GM21528 (cell line): ENCODE results near the gene SLC25A25.

ENCODE experiments used
- ATAC-seq: cut with Tn5 transposase; IDR thresholded peaks from one replicate; pipeline ENCODE4 v1.9.1; 2021; ENCODE audit warnings: mild to moderate bottlenecking, moderate library complexity; ENCODE audit not compliant: unreplicated experiment, low FRiP score

SLC25A25 gene

GRCh38 chr9:128049843-128050242, 18.2 kb upstream of the SLC25A25 start:
- no peak for ATAC-seq

DNA sequence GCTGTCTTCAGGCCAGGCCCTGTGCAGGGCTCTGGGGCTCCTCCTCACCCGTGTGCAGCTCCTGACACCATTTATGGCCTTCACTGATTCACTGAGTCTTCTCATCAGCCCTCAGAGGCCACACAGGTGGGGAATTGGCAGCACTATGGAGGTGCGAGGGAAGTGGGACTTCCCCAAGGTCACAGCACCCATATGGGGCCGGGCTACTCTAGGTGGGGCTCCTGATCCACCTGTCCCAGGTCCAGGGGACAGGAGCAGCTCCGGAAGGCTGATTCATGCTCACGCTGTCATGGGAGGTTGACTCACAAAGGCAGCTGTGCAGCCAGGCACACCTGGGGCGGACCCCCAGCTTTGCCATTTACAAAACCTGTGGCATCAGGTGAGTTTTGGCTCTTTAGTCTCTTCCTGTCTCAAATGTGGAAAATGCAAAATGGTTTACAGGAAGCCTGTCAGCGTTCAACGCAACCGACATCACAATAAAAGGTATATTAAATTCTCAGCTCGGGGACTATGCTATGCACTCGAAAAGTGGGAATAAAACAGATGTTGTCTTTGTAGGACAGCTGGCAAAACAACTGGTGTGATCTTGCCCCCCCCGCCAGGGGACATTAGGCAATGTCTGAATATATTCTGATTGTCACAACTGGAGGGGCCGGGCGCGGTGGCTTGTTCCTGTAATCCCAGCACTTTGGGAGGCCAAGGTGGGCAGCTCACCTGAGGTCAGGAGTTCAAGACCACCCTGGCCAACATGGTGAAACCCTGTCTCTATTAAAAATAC, 15.9 kb upstream of the SLC25A25 start:
- ATAC-seq: no peak

GRCh38 chr9:128053560-128053959, 14.5 kb upstream of the SLC25A25 start:
- ATAC-seq: no peak

DNA sequence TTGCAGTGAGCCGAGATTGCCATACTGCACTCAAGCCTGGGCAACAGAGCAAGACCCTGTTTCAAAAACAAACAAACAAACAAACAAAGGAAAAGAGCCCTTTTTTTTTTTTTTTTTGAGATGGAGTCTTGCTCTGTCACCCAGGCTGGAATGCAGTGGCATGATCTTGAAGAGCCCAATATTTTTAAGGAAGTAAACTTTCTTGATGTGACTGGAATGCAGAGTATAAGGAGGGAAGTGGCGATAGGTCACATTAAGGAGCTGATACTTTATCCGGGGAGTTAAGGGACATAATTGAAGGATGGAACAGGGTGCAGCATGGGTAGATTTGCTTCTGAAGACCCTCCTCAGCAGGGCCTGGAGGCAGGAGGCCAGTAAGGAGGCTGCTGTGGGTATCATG, 13.9 kb upstream of the SLC25A25 start:
- no peak for ATAC-seq

GRCh38 chr9:128055344-128056040, 12.5 kb upstream of the SLC25A25 start:
- ATAC-seq: no peak

DNA sequence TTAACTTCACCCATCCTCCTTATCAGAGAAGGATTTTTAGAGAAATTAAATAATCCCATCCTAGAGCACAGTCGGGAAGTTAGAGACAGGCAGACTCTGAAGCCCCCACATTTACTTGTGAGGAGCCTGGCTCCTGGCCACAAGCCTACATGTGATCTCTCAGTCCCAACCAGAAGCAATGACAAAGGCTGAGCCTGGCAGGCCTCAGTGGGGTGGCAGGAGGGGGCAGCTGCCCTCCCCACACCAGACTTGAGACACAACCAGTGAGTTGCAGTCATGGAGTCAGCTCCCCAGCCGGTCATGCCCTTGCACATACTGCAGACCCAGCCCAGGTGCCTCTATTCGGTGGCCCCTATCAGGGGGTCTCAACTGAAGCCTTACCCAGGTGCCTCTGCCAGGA, 11.9 kb upstream of the SLC25A25 start:
- ATAC-seq: no peak

DNA sequence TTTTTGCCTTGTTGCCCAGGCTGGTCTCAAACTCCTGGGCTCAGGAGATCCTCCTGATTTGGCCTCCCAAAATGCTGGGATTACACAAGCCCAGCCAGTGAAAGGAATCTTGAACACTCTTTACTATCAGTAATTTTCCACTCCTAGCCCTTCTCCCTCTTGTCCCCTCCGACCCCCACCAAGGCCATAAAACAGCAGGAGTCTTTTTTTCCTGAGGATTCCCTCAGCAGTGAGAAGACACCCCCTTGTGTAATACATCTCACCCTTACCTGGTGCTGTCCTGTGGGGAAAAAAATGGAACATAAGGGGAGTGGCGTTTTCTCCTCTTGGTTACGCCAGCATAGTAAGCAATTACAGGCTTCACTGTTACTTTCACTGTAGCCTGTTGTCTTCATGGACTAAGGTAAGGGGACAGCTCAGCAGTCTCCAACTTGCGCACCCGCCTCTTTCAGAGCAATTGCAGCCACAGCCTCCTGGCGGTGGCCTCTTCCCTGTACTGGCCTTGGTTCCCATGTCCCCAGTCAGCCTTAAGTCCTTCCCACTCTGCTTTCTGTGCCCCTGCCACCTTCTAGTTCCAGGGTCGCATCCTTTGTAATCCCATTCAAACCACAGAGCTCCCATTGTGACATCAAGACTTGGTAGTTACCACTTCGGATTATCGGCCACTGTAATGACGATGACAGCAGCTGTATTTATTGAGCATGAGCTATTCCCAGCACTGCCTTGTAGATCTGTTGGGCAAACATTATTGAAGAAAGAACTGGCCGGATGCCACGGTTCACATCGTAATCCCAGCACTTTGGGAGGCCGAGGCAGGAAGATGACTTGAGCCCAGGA, 10.9 kb upstream of the SLC25A25 start:
- no peak for ATAC-seq

GRCh38 chr9:128057724-128058409, 10.2 kb upstream of the SLC25A25 start:
- ATAC-seq: no peak

GRCh38 chr9:128059365-128059983, 8.6 kb upstream of the SLC25A25 start:
- ATAC-seq: no peak

DNA sequence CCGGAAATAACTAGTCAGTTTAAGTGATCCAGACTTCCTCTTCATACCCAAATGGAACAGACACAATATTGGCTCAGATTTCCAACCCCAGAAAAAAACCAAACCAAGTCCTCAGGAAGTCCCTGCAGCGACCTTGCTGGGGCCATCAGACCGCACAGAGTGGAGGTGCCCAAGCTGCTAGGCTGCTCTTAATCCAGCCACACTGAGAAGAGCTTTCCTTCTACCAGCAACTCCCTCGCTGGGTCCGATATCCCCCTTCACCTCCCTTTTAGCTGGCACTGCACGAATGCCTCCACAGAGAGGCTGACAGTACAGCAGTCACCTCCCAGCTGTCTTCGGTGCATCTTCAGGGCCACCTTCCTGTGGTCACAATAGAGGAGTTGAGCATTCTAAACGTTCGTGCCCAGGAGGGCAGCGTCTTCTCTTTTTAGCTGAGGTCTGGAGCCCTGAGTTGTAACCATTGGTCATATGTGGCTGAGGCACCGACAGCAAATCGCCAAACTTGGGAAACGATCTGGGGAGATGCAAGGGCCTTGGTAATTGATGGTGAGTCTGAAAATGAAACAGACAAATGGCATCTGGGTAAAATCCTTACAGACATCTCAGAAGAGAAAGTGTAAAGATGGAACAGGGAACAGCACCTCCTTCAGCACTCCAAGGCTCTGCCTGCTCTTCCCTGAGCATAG, 6.6 kb upstream of the SLC25A25 start:
- ATAC-seq: no peak

GRCh38 chr9:128062279-128062678, 5.8 kb upstream of the SLC25A25 start:
- no peak for ATAC-seq

- ATAC-seq: no peak
Measured at GRCh38 chr9:128062846-128063831, 4.9 kb upstream of the SLC25A25 start.

GRCh38 chr9:128065907-128066712, 1.9 kb upstream of the SLC25A25 start:
- no peak for ATAC-seq

GRCh38 chr9:128066713-128067644, 1.1 kb upstream of the SLC25A25 start, which contains the start of gene NAIF1:
Gene NAIF1, minus strand, starts transcription at chr9:128067320. Its CDS starts 219 bp downstream, at chr9:128067101.
- ATAC-seq: peak; percentile 60

GRCh38 chr9:128068386-128069205, 564 bp downstream of the SLC25A25 start:
- peak; percentile 7 for ATAC-seq

DNA sequence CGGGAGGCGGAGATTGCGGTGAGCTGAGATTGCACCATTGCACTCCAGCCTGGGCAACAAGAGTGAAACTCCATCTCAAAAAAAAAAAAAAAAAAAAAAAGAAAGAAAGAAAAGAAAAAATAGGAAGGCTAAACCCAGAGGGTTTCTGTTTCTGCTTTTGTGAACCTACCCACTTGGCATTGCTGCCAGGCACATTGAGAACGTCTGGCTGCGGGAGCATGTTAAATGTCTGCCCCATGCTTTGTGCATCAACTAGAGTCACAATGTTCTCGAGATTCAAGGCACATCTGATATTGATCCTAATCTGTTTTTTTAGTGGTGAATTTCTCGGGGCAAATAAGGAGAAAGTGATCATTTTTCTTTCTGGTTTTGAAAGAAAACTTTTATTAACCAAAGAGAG, 2.8 kb downstream of the SLC25A25 start:
- no peak for ATAC-seq
